Osteoblast (primary cell): ENCODE results near the gene LSR. TPM values are rescaled to one million over a fixed set of nuclear protein-coding genes. Genes with fewer than 3 reads are reported as not detected.

Experiments
- DNase-seq: peaks from one replicate; pipeline ENCODE4 v3.0.0; 2011; ENCODE audit warnings: low spot score, mixed read lengths; ENCODE audit not compliant: insufficient read length; ENCODE audit errors: missing footprints
- H2AFZ ChIP-seq: 2 replicates; pipeline ENCODE4 v1.6.0; 2011; ENCODE audit warnings: mild to moderate bottlenecking, low read length
- H3K27ac ChIP-seq: 2 replicates; pipeline ENCODE4 v1.5.1; 2011; ENCODE audit warnings: mild to moderate bottlenecking, low read depth, low read length, moderate library complexity
- H3K27me3 ChIP-seq: 2 replicates; pipeline ENCODE4 v1.6.0; 2012; ENCODE audit warnings: mild to moderate bottlenecking, control low read depth, inconsistent platforms, low read length, moderate library complexity; ENCODE audit not compliant: insufficient read depth
- H3K36me3 ChIP-seq: 2 replicates; pipeline ENCODE4 v1.5.1; 2011; ENCODE audit warnings: mild to moderate bottlenecking, low read length, control low read depth, moderate library complexity; ENCODE audit not compliant: insufficient read depth
- H3K4me1 ChIP-seq: 2 replicates; pipeline ENCODE4 v1.5.1; 2011; ENCODE audit warnings: mild to moderate bottlenecking, low read length, control low read depth, moderate library complexity; ENCODE audit not compliant: insufficient read depth
- H3K4me2 ChIP-seq: 2 replicates; pipeline ENCODE4 v1.6.0; 2011; ENCODE audit warnings: mild to moderate bottlenecking, low read length; ENCODE audit not compliant: insufficient read depth
- H3K4me3 ChIP-seq: fragments of 200-600 bp; sonication (generic); 3 replicates; pipeline ENCODE4 v1.5.1; 2012; ENCODE audit warnings: mild to moderate bottlenecking, low read length, inconsistent platforms; ENCODE audit not compliant: insufficient read depth
- H3K79me2 ChIP-seq: 2 replicates; pipeline ENCODE4 v1.6.0; 2012; ENCODE audit warnings: mild to moderate bottlenecking, low read length, control low read depth, inconsistent platforms; ENCODE audit not compliant: insufficient read depth
- H3K9me3 ChIP-seq: 2 replicates; pipeline ENCODE4 v1.5.1; 2011; ENCODE audit warnings: low read depth, low read length, control low read depth
- H4K20me1 ChIP-seq: 2 replicates; pipeline ENCODE4 v1.6.0; 2012; ENCODE audit warnings: mild to moderate bottlenecking, low read length, control low read depth; ENCODE audit not compliant: insufficient read depth
- total RNA-seq: library from RNA; depleted of rRNA; stranded (reverse); fragments of >200 nt; gene quantifications from 2 replicates; pipeline ENCODE4 v1.2.3, GENCODE V29; 2012
- TF ChIP-seq, protein P1 (sequence below): IDR thresholded peaks from 2 replicates; pipeline ENCODE4 v1.5.1; 2011; ENCODE audit warnings: mild to moderate bottlenecking, low read depth, low read length, moderate library complexity; ENCODE audit errors: extremely low read depth

The LSR gene
- total RNA-seq: 0.29 and 0.36 TPM in 2 replicates

- Histone ChIP-seq H3K4me3 (no peak within 1 kb of the TSS), H3K27me3 (peaks cover 37% of the 10 kb centered on the region), H3K36me3 (no peaks in the 10 kb centered on the region), H3K4me2 (no peak within 1 kb of the TSS), H3K27ac (no peak within 1 kb of the TSS), H3K9me3 (no peaks in the 10 kb centered on the region), H3K4me1 (no peaks in the 10 kb centered on the region), H4K20me1 (no peaks in the 10 kb centered on the region), H2AFZ (no peak within 1 kb of the TSS), H3K79me2 (no peaks in the 10 kb centered on the region)
- peak; percentile 65 for DNase-seq
- TF ChIP-seq, protein P1, sequence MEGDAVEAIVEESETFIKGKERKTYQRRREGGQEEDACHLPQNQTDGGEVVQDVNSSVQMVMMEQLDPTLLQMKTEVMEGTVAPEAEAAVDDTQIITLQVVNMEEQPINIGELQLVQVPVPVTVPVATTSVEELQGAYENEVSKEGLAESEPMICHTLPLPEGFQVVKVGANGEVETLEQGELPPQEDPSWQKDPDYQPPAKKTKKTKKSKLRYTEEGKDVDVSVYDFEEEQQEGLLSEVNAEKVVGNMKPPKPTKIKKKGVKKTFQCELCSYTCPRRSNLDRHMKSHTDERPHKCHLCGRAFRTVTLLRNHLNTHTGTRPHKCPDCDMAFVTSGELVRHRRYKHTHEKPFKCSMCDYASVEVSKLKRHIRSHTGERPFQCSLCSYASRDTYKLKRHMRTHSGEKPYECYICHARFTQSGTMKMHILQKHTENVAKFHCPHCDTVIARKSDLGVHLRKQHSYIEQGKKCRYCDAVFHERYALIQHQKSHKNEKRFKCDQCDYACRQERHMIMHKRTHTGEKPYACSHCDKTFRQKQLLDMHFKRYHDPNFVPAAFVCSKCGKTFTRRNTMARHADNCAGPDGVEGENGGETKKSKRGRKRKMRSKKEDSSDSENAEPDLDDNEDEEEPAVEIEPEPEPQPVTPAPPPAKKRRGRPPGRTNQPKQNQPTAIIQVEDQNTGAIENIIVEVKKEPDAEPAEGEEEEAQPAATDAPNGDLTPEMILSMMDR: no peak
These were observed at the start of gene LSR for GRCh38 chr19:35248310-35249145. LSR (plus strand) TSS chr19:35249002; CDS start chr19:35249023, 21 bp downstream.

- Histone ChIP-seq H3K4me1 (no peaks in the 10 kb centered on the region), H3K4me2 (no peak overlapping the region), H3K4me3 (no peak overlapping the region), H4K20me1 (no peaks in the 10 kb centered on the region), H3K9me3 (no peaks in the 10 kb centered on the region), H3K79me2 (no peaks in the 10 kb centered on the region), H3K27me3 (peaks cover 9% of the 10 kb centered on the region), H3K36me3 (no peaks in the 10 kb centered on the region), H2AFZ (no peak overlapping the region), H3K27ac (no peak overlapping the region)
- TF ChIP-seq, protein P1: no peak
- no peak for DNase-seq
These were observed 49.3 kb upstream of the LSR start for GRCh38 chr19:35199481-35199880.

- H3K36me3 ChIP-seq: no peaks in the 10 kb centered on the region
- no peak overlapping the region for H3K27ac ChIP-seq
- no peak overlapping the region for H3K4me3 ChIP-seq
- H4K20me1 ChIP-seq: no peaks in the 10 kb centered on the region
- H3K4me2 ChIP-seq: no peak overlapping the region
- no peaks in the 10 kb centered on the region for H3K79me2 ChIP-seq
- no peaks in the 10 kb centered on the region for H3K9me3 ChIP-seq
- no peaks in the 10 kb centered on the region for H3K4me1 ChIP-seq
- no peak overlapping the region for H2AFZ ChIP-seq
- no peak for DNase-seq
- peaks cover 9% of the 10 kb centered on the region for H3K27me3 ChIP-seq
- TF ChIP-seq, protein P1: no peak
These were observed 45.8 kb upstream of the LSR start for GRCh38 chr19:35202722-35203688.
